NCI-H510A treated with DMSO at 0.1 percent for 48 hours (cell line): Measurements from ENCODE around the gene PPP4R4.

Experiments used
- DNase-seq: peaks from one replicate; lab custom pipeline; 2025; lab: John Stamatoyannopoulos, UW

The PPP4R4 gene

GRCh38 chr14:94309721-94310120 is 135.6 kb downstream of the PPP4R4 start:
- no peak for DNase-seq

- DNase-seq, result no peak
Observed at GRCh38 chr14:94310248-94310647, 136.1 kb downstream of the PPP4R4 start.

- no peak for DNase-seq
Observed at GRCh38 chr14:94312481-94313246, 138.5 kb downstream of the PPP4R4 start.

- DNase-seq, result no peak
Observed at GRCh38 chr14:94313991-94314655, 140.0 kb downstream of the PPP4R4 start.

- no peak for DNase-seq
Observed at GRCh38 chr14:94314890-94315289, 140.8 kb downstream of the PPP4R4 start.

GRCh38 chr14:94316692-94317091 is 142.6 kb downstream of the PPP4R4 start:
- no peak for DNase-seq

- no peak for DNase-seq
Observed at GRCh38 chr14:94317259-94317658, 143.1 kb downstream of the PPP4R4 start.

- peak; percentile 5 for DNase-seq
Observed at GRCh38 chr14:94320243-94320642, 146.1 kb downstream of the PPP4R4 start.

- DNase-seq, result no peak
Observed at GRCh38 chr14:94321421-94322271, 147.5 kb downstream of the PPP4R4 start.

GRCh38 chr14:94322648-94323570 is 148.8 kb downstream of the PPP4R4 start, which contains the start of gene SERPINA6:
TSS of gene SERPINA6 (minus strand) at chr14:94323336. CDS start at chr14:94314648, 8,688 bp downstream.
- no peak for DNase-seq

GRCh38 chr14:94328196-94328595 is 154.1 kb downstream of the PPP4R4 start:
- no peak for DNase-seq
